ENCODE data around the gene WIPF1.

The WIPF1 gene

GRCh38 chr2:174595116-174595809 is 2.3 kb downstream of the WIPF1 start:
- Histone ChIP-seq H3K4me1 (ENCODE audit: control insufficient read depth, insufficient read depth, low read length) (peaks cover 3% of the 10 kb centered on the region), H3K27me3 (ENCODE audit: control insufficient read depth in 1 of 2, insufficient read depth in 2 of 2, low read length in 2 of 2) (no peaks in the 10 kb centered on the region), H3K4me3 (ENCODE audit: low read length in 2 of 2) (no peak overlapping the region), H3K9me3 (ENCODE audit: control insufficient read depth in 2 of 2, low read length in 2 of 2) (no peaks in the 10 kb centered on the region), H3K9ac (ENCODE audit: low read length in 2 of 2) (no peak overlapping the region), H3K27ac (ENCODE audit: low read length) (no peak overlapping the region), H3K36me3 (ENCODE audit: control insufficient read depth in 2 of 2, insufficient read depth in 2 of 2, low read length in 2 of 2) (no peaks in the 10 kb centered on the region)

GRCh38 chr2:174594456-174594855 is 3.1 kb downstream of the WIPF1 start:
- no peaks in the 10 kb centered on the region for H3K9me3 ChIP-seq (ENCODE audit: control insufficient read depth in 2 of 2, low read length in 2 of 2)
- no peak overlapping the region for H3K4me3 ChIP-seq (ENCODE audit: low read length in 2 of 2)
- peaks cover 0 to 2% of the 10 kb centered on the region in 2 donors for H3K36me3 ChIP-seq (ENCODE audit: control insufficient read depth in 2 of 2, insufficient read depth in 2 of 2, low read length in 2 of 2)
- H3K9ac ChIP-seq (ENCODE audit: low read length in 2 of 2) = no peak overlapping the region
- H3K27ac ChIP-seq (ENCODE audit: low read length) = no peak overlapping the region
- H3K27me3 ChIP-seq (ENCODE audit: control insufficient read depth in 1 of 2, insufficient read depth in 2 of 2, low read length in 2 of 2) = no peaks in the 10 kb centered on the region
- peaks cover 5% of the 10 kb centered on the region for H3K4me1 ChIP-seq (ENCODE audit: control insufficient read depth, insufficient read depth, low read length)

GRCh38 chr2:174593574-174594203 is 3.9 kb downstream of the WIPF1 start:
- no peak overlapping the region for H3K27ac ChIP-seq (ENCODE audit: low read length)
- H3K9ac ChIP-seq (ENCODE audit: low read length in 2 of 2) = peak overlapping the region in 1 of 2 donors; percentile 32
- H3K4me1 ChIP-seq (ENCODE audit: control insufficient read depth, insufficient read depth, low read length) = peaks cover 10% of the 10 kb centered on the region
- peaks cover 0 to 2% of the 10 kb centered on the region in 2 donors for H3K36me3 ChIP-seq (ENCODE audit: control insufficient read depth in 2 of 2, insufficient read depth in 2 of 2, low read length in 2 of 2)
- no peaks in the 10 kb centered on the region for H3K9me3 ChIP-seq (ENCODE audit: control insufficient read depth in 2 of 2, low read length in 2 of 2)
- H3K27me3 ChIP-seq (ENCODE audit: control insufficient read depth in 1 of 2, insufficient read depth in 2 of 2, low read length in 2 of 2) = no peaks in the 10 kb centered on the region
- peak overlapping the region in 1 of 2 donors; percentile 39 for H3K4me3 ChIP-seq (ENCODE audit: low read length in 2 of 2)

GRCh38 chr2:174593041-174593440 is 4.6 kb downstream of the WIPF1 start:
- H3K4me3 ChIP-seq (ENCODE audit: low read length in 2 of 2) = no peak overlapping the region
- H3K36me3 ChIP-seq (ENCODE audit: control insufficient read depth in 2 of 2, insufficient read depth in 2 of 2, low read length in 2 of 2) = peaks cover 0 to 2% of the 10 kb centered on the region in 2 donors
- no peaks in the 10 kb centered on the region for H3K9me3 ChIP-seq (ENCODE audit: control insufficient read depth in 2 of 2, low read length in 2 of 2)
- H3K9ac ChIP-seq (ENCODE audit: low read length in 2 of 2) = no peak overlapping the region
- H3K4me1 ChIP-seq (ENCODE audit: control insufficient read depth, insufficient read depth, low read length) = peaks cover 10% of the 10 kb centered on the region
- no peak overlapping the region for H3K27ac ChIP-seq (ENCODE audit: low read length)
- H3K27me3 ChIP-seq (ENCODE audit: control insufficient read depth in 1 of 2, insufficient read depth in 2 of 2, low read length in 2 of 2) = no peaks in the 10 kb centered on the region

GRCh38 chr2:174591740-174592139 is 5.9 kb downstream of the WIPF1 start:
- Histone ChIP-seq H3K9me3 (ENCODE audit: control insufficient read depth in 2 of 2, low read length in 2 of 2) (no peaks in the 10 kb centered on the region), H3K9ac (ENCODE audit: low read length in 2 of 2) (no peak overlapping the region), H3K4me3 (ENCODE audit: low read length in 2 of 2) (no peak overlapping the region), H3K27ac (ENCODE audit: low read length) (no peak overlapping the region), H3K27me3 (ENCODE audit: control insufficient read depth in 1 of 2, insufficient read depth in 2 of 2, low read length in 2 of 2) (no peaks in the 10 kb centered on the region), H3K36me3 (ENCODE audit: control insufficient read depth in 2 of 2, insufficient read depth in 2 of 2, low read length in 2 of 2) (peaks cover 0 to 2% of the 10 kb centered on the region in 2 donors), H3K4me1 (ENCODE audit: control insufficient read depth, insufficient read depth, low read length) (peaks cover 13% of the 10 kb centered on the region)

- Histone ChIP-seq H3K36me3 (ENCODE audit: control insufficient read depth in 2 of 2, insufficient read depth in 2 of 2, low read length in 2 of 2) (peaks cover 0 to 2% of the 10 kb centered on the region in 2 donors), H3K4me1 (ENCODE audit: control insufficient read depth, insufficient read depth, low read length) (peaks cover 13% of the 10 kb centered on the region), H3K27me3 (ENCODE audit: control insufficient read depth in 1 of 2, insufficient read depth in 2 of 2, low read length in 2 of 2) (no peaks in the 10 kb centered on the region), H3K9ac (ENCODE audit: low read length in 2 of 2) (no peak overlapping the region), H3K9me3 (ENCODE audit: control insufficient read depth in 2 of 2, low read length in 2 of 2) (no peaks in the 10 kb centered on the region), H3K27ac (ENCODE audit: low read length) (no peak overlapping the region), H3K4me3 (ENCODE audit: low read length in 2 of 2) (no peak overlapping the region)
Measured at GRCh38 chr2:174590928-174591648, 6.5 kb downstream of the WIPF1 start.

GRCh38 chr2:174590346-174590745 is 7.3 kb downstream of the WIPF1 start:
- Histone ChIP-seq H3K4me3 (ENCODE audit: low read length in 2 of 2) (no peak overlapping the region), H3K36me3 (ENCODE audit: control insufficient read depth in 2 of 2, insufficient read depth in 2 of 2, low read length in 2 of 2) (peaks cover 0 to 2% of the 10 kb centered on the region in 2 donors), H3K27ac (ENCODE audit: low read length) (no peak overlapping the region), H3K9ac (ENCODE audit: low read length in 2 of 2) (no peak overlapping the region), H3K9me3 (ENCODE audit: control insufficient read depth in 2 of 2, low read length in 2 of 2) (no peaks in the 10 kb centered on the region), H3K4me1 (ENCODE audit: control insufficient read depth, insufficient read depth, low read length) (peaks cover 17% of the 10 kb centered on the region), H3K27me3 (ENCODE audit: control insufficient read depth in 1 of 2, insufficient read depth in 2 of 2, low read length in 2 of 2) (no peaks in the 10 kb centered on the region)

GRCh38 chr2:174589334-174589733 is 8.3 kb downstream of the WIPF1 start:
- H3K27me3 ChIP-seq (ENCODE audit: control insufficient read depth in 1 of 2, insufficient read depth in 2 of 2, low read length in 2 of 2) = no peaks in the 10 kb centered on the region
- no peak overlapping the region for H3K27ac ChIP-seq (ENCODE audit: low read length)
- H3K36me3 ChIP-seq (ENCODE audit: control insufficient read depth in 2 of 2, insufficient read depth in 2 of 2, low read length in 2 of 2) = peaks cover 5% of the 10 kb centered on the region in 2 donors
- peaks cover 21% of the 10 kb centered on the region for H3K4me1 ChIP-seq (ENCODE audit: control insufficient read depth, insufficient read depth, low read length)
- H3K9me3 ChIP-seq (ENCODE audit: control insufficient read depth in 2 of 2, low read length in 2 of 2) = no peaks in the 10 kb centered on the region
- H3K9ac ChIP-seq (ENCODE audit: low read length in 2 of 2) = no peak overlapping the region
- no peak overlapping the region for H3K4me3 ChIP-seq (ENCODE audit: low read length in 2 of 2)

- Histone ChIP-seq H3K36me3 (ENCODE audit: control insufficient read depth in 2 of 2, insufficient read depth in 2 of 2, low read length in 2 of 2) (peaks cover 5 to 6% of the 10 kb centered on the region in 2 donors), H3K4me1 (ENCODE audit: control insufficient read depth, insufficient read depth, low read length) (peaks cover 21% of the 10 kb centered on the region), H3K9ac (ENCODE audit: low read length in 2 of 2) (no peak overlapping the region), H3K27ac (ENCODE audit: low read length) (no peak overlapping the region), H3K9me3 (ENCODE audit: control insufficient read depth in 2 of 2, low read length in 2 of 2) (no peaks in the 10 kb centered on the region), H3K4me3 (ENCODE audit: low read length in 2 of 2) (no peak overlapping the region), H3K27me3 (ENCODE audit: control insufficient read depth in 1 of 2, insufficient read depth in 2 of 2, low read length in 2 of 2) (no peaks in the 10 kb centered on the region)
Measured at GRCh38 chr2:174588463-174588862, 9.1 kb downstream of the WIPF1 start.

- H3K4me1 ChIP-seq (ENCODE audit: control insufficient read depth, insufficient read depth, low read length) = peaks cover 21% of the 10 kb centered on the region
- H3K36me3 ChIP-seq (ENCODE audit: control insufficient read depth in 2 of 2, insufficient read depth in 2 of 2, low read length in 2 of 2) = peaks cover 8 to 10% of the 10 kb centered on the region in 2 donors
- H3K9ac ChIP-seq (ENCODE audit: low read length in 2 of 2) = no peak overlapping the region
- H3K27ac ChIP-seq (ENCODE audit: low read length) = no peak overlapping the region
- H3K4me3 ChIP-seq (ENCODE audit: low read length in 2 of 2) = no peak overlapping the region
- H3K9me3 ChIP-seq (ENCODE audit: control insufficient read depth in 2 of 2, low read length in 2 of 2) = no peaks in the 10 kb centered on the region
- no peaks in the 10 kb centered on the region for H3K27me3 ChIP-seq (ENCODE audit: control insufficient read depth in 1 of 2, insufficient read depth in 2 of 2, low read length in 2 of 2)
Measured at GRCh38 chr2:174587579-174587978, 10.0 kb downstream of the WIPF1 start.
